Keratinocyte (primary cell): Measurements from ENCODE around the gene PRPF40B. TPM values are rescaled to one million over a fixed set of nuclear protein-coding genes. Genes with fewer than 3 reads are reported as not detected.

Experiments
- DNase-seq: peaks from one replicate; pipeline ENCODE4 v3.0.0-alpha.2; 2011; ENCODE audit warnings: low read depth, missing footprints, low spot score
- FAIRE-seq: peaks from 2 replicates; lab custom pipeline; 2011; peaks lifted over from hg19 to GRCh38; lab: Jason Lieb, UNC
- H2AFZ ChIP-seq: 2 replicates; pipeline ENCODE4 v1.6.0; 2012; ENCODE audit warnings: low read length, control low read depth, inconsistent platforms; ENCODE audit not compliant: control insufficient read depth
- H3K27ac ChIP-seq: 2 replicates; pipeline ENCODE4 v1.5.1; 2011; ENCODE audit warnings: low read length; ENCODE audit not compliant: control insufficient read depth, insufficient read depth
- H3K27me3 ChIP-seq: 3 replicates; pipeline ENCODE4 v1.6.0; 2011; ENCODE audit warnings: low read length; ENCODE audit not compliant: control insufficient read depth, insufficient read depth; ENCODE audit errors: extremely low read depth
- H3K36me3 ChIP-seq, 2 experiments: 2 replicates in 1 of 2; 3 replicates in 1 of 2; pipeline ENCODE4 v1.5.1; 2011; ENCODE audit warnings: low read length in 2 of 2, mild to moderate bottlenecking in 1 of 2; ENCODE audit not compliant: control insufficient read depth in 2 of 2, insufficient read depth in 2 of 2; ENCODE audit errors: extremely low read depth in 1 of 2
- H3K4me1 ChIP-seq: 3 replicates; pipeline ENCODE4 v1.5.1; 2011; ENCODE audit warnings: low read length; ENCODE audit not compliant: control insufficient read depth, insufficient read depth; ENCODE audit errors: extremely low read depth
- H3K4me2 ChIP-seq: 3 replicates; pipeline ENCODE4 v1.6.0; 2011; ENCODE audit warnings: low read depth, low read length; ENCODE audit not compliant: control insufficient read depth, insufficient read depth; ENCODE audit errors: extremely low read depth
- H3K4me3 ChIP-seq, 3 experiments: fragments of 200-600 bp in 1 of 3; sonication (generic) in 1 of 3; 2 replicates in 2 of 3; 3 replicates in 1 of 3; pipeline ENCODE4 v1.5.1; 2011 to 2016; ENCODE audit warnings: low read length in 3 of 3, mild to moderate bottlenecking in 3 of 3, control low read depth in 2 of 3, inconsistent platforms in 1 of 3, low read depth in 1 of 3, mixed read lengths in 1 of 3, mixed run types in 1 of 3, moderate library complexity in 1 of 3; ENCODE audit not compliant: control insufficient read depth in 2 of 3, insufficient read depth in 2 of 3; ENCODE audit errors: extremely low read depth in 1 of 3
- H3K79me2 ChIP-seq: 2 replicates; pipeline ENCODE4 v1.6.0; 2012; ENCODE audit warnings: low read length; ENCODE audit not compliant: control insufficient read depth, insufficient read depth
- H3K9ac ChIP-seq: 3 replicates; pipeline ENCODE4 v1.6.0; 2011; ENCODE audit warnings: low read length; ENCODE audit not compliant: control insufficient read depth, insufficient read depth; ENCODE audit errors: extremely low read depth
- H3K9me1 ChIP-seq: 3 replicates; pipeline ENCODE4 v1.6.0; 2011; ENCODE audit warnings: low read length; ENCODE audit not compliant: control insufficient read depth, insufficient read depth; ENCODE audit errors: extremely low read depth
- H3K9me3 ChIP-seq: 2 replicates; pipeline ENCODE4 v1.5.1; 2012; ENCODE audit warnings: low read depth, low read length; ENCODE audit not compliant: control insufficient read depth
- H4K20me1 ChIP-seq: 3 replicates; pipeline ENCODE4 v1.6.0; 2011; ENCODE audit warnings: low read length; ENCODE audit not compliant: control insufficient read depth, insufficient read depth; ENCODE audit errors: extremely low read depth
- EZH2 ChIP-seq: IDR thresholded peaks from one replicate; pipeline ENCODE4 v1.6.1; 2012; ENCODE audit warnings: inconsistent platforms, mild to moderate bottlenecking, low read length, moderate library complexity
- dilution Hi-C: fragments of 300-500 bp; cut with MboI; formaldehyde crosslinking; loops from one replicate; pipeline ENCODE4 v1.7.0; 2020; ENCODE audit warnings: low sequenced_read_pairs; ENCODE audit not compliant: extremely low pct_ligation_motif_present
- polyA plus RNA-seq, 5 experiments: library from polyadenylated mRNA; depleted of rRNA in 3 of 5; stranded (reverse) in 3 of 5; stranded (forward) in 1 of 5; unstranded in 1 of 5; fragments of >200 nt; gene quantifications; 1 replicate in 1 of 5; 2 replicates in 3 of 5; 3 replicates in 1 of 5; pipeline versions ENCODE4 v1.2.1 to v1.2.3, GENCODE V29; 2011 to 2012; ENCODE audit warnings: missing spikeins in 2 of 5, low read depth in 1 of 5, low replicate concordance in 1 of 5
- TF ChIP-seq, protein P1 (sequence below), 3 experiments: IDR thresholded peaks in 1 of 3; conservative IDR thresholded peaks in 1 of 3; optimal IDR thresholded peaks in 1 of 3; 2 replicates in 2 of 3; 3 replicates in 1 of 3; pipeline versions ENCODE3 to v1.5.1; 2011; ENCODE audit warnings: low read length in 3 of 3, mild to moderate bottlenecking in 3 of 3, moderate library complexity in 2 of 3, control low read depth in 1 of 3, inconsistent platforms in 1 of 3; ENCODE audit not compliant: insufficient read depth in 2 of 3; ENCODE audit errors: extremely low read depth in 1 of 3

Gene PRPF40B
- polyA plus RNA-seq, 1 donor (not counting 4 experiments of a cell fraction or from before 2014, with no cell fraction given) = 12.7 TPM

- H4K20me1 ChIP-seq = no peaks in the 10 kb centered on the region
- no peaks in the 10 kb centered on the region for H3K9me3 ChIP-seq
- no peak overlapping the region for H2AFZ ChIP-seq
- no peak overlapping the region for H3K4me2 ChIP-seq
- dilution Hi-C loops = no loop called here
- FAIRE-seq (no peak), DNase-seq (no peak)
- H3K9ac ChIP-seq = no peak overlapping the region
- H3K79me2 ChIP-seq = no peaks in the 10 kb centered on the region
- no peaks in the 10 kb centered on the region for H3K4me1 ChIP-seq
- TF ChIP-seq, protein P1, sequence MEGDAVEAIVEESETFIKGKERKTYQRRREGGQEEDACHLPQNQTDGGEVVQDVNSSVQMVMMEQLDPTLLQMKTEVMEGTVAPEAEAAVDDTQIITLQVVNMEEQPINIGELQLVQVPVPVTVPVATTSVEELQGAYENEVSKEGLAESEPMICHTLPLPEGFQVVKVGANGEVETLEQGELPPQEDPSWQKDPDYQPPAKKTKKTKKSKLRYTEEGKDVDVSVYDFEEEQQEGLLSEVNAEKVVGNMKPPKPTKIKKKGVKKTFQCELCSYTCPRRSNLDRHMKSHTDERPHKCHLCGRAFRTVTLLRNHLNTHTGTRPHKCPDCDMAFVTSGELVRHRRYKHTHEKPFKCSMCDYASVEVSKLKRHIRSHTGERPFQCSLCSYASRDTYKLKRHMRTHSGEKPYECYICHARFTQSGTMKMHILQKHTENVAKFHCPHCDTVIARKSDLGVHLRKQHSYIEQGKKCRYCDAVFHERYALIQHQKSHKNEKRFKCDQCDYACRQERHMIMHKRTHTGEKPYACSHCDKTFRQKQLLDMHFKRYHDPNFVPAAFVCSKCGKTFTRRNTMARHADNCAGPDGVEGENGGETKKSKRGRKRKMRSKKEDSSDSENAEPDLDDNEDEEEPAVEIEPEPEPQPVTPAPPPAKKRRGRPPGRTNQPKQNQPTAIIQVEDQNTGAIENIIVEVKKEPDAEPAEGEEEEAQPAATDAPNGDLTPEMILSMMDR (optimal IDR thresholded peaks at IDR 0.05 in 1 of 3, IDR thresholded peaks at IDR 0.05 in 1 of 3, conservative IDR thresholded peaks at IDR 0.05 in 1 of 3; ENCODE audit: extremely low read depth in 1 of 3, insufficient read depth in 2 of 3, low read length in 3 of 3) = no peak
- no peak for TF ChIP-seq EZH2
- no peak overlapping the region for H3K27ac ChIP-seq
- H3K27me3 ChIP-seq = peaks cover 8% of the 10 kb centered on the region
- H3K4me3 ChIP-seq = no peak overlapping the region
- H3K9me1 ChIP-seq = no peaks in the 10 kb centered on the region
- H3K36me3 ChIP-seq = no peaks in the 10 kb centered on the region
Observed at GRCh38 chr12:49680075-49680474, 56.7 kb downstream of the PRPF40B start.

DNA sequence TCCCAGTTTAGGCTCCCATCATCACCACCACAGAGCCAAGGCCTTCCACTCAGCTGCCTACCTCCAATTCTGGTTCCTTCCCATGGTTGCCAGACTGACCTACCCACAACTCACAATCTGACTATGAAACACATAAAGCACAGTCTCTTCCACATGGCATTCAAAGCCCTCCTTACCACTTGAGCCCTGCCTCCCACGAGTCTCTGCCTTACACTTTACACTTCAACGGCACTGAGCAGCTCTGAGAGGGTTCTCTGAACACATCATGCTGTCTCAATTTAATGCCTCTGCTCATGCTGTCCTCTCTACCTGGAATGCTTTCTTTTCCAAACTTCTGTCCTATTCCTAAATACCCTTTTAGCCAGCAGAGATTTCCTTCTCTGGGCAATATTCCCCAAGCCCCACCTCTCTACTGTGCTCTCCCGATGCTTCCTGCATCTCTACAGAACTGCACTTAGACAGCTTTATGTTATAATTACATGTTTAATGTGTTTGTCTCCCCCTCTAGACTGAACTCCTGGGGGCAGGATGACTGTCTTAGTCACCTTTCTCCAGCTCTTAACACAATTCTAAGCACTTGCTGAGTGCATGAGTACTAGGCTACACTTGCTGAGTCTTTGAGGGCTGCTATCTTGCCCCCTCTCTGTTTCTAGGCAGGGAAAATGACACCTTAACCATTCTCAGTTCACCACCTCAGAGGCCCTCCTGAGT lies 60.4 kb downstream of the PRPF40B start:
- no peaks in the 10 kb centered on the region for H3K9me1 ChIP-seq
- no peak overlapping the region for H3K4me3 ChIP-seq
- H3K27ac ChIP-seq = no peak overlapping the region
- dilution Hi-C loops = no loop called here
- H3K79me2 ChIP-seq = no peaks in the 10 kb centered on the region
- H3K4me1 ChIP-seq = no peaks in the 10 kb centered on the region
- DNase-seq (no peak), FAIRE-seq (no peak)
- no peaks in the 10 kb centered on the region for H4K20me1 ChIP-seq
- H2AFZ ChIP-seq = no peak overlapping the region
- no peak overlapping the region for H3K9ac ChIP-seq
- TF ChIP-seq, protein P1 (optimal IDR thresholded peaks at IDR 0.05 in 1 of 3, IDR thresholded peaks at IDR 0.05 in 1 of 3, conservative IDR thresholded peaks at IDR 0.05 in 1 of 3; ENCODE audit: extremely low read depth in 1 of 3, insufficient read depth in 2 of 3, low read length in 3 of 3) = no peak
- no peak for TF ChIP-seq EZH2
- peaks cover 3% of the 10 kb centered on the region for H3K27me3 ChIP-seq
- no peaks in the 10 kb centered on the region for H3K9me3 ChIP-seq
- no peaks in the 10 kb centered on the region for H3K36me3 ChIP-seq
- H3K4me2 ChIP-seq = no peak overlapping the region
